ENCODE measurements around the gene GATB.
A peak's percentile ranks its signal among the peaks of the same experiment; 100 is the strongest.

GATB gene

GRCh38 chr4:151649479-151649878 is 111.3 kb downstream of the GATB start:
- DNase-seq (ENCODE audit: low read depth): peak; percentile 19

GRCh38 chr4:151646322-151646721 is 114.5 kb downstream of the GATB start:
- DNase-seq (ENCODE audit: low read depth): no peak

GRCh38 chr4:151644622-151645021 is 116.2 kb downstream of the GATB start:
- peak; percentile 17 for DNase-seq (ENCODE audit: low read depth)

- DNase-seq (ENCODE audit: low read depth): no peak
Observed at GRCh38 chr4:151643564-151643963, 117.2 kb downstream of the GATB start.

- DNase-seq (ENCODE audit: low read depth): no peak
Observed at GRCh38 chr4:151641983-151642382, 118.8 kb downstream of the GATB start.

GRCh38 chr4:151641167-151641566 is 119.6 kb downstream of the GATB start:
- DNase-seq (ENCODE audit: low read depth): peak; percentile 66

GRCh38 chr4:151640381-151640780 is 120.4 kb downstream of the GATB start:
- DNase-seq (ENCODE audit: low read depth): no peak

GRCh38 chr4:151638295-151638858 is 122.4 kb downstream of the GATB start:
- DNase-seq (ENCODE audit: low read depth): no peak

GRCh38 chr4:151631349-151631748 is 129.5 kb downstream of the GATB start:
- DNase-seq (ENCODE audit: low read depth): no peak

GRCh38 chr4:151629097-151629783 is 131.6 kb downstream of the GATB start:
- peak; percentile 15 for DNase-seq (ENCODE audit: low read depth)

- DNase-seq (ENCODE audit: low read depth): no peak
Observed at GRCh38 chr4:151628001-151628608, 132.7 kb downstream of the GATB start.

- DNase-seq (ENCODE audit: low read depth): peak; percentile 52
Observed at GRCh38 chr4:151627491-151627890, 133.3 kb downstream of the GATB start.

- no peak for DNase-seq (ENCODE audit: low read depth)
Observed at GRCh38 chr4:151626751-151627150, 134.1 kb downstream of the GATB start.

GRCh38 chr4:151626228-151626627 is 134.6 kb downstream of the GATB start:
- DNase-seq (ENCODE audit: low read depth): no peak

- peak; percentile 42 for DNase-seq (ENCODE audit: low read depth)
Observed at GRCh38 chr4:151624626-151625565, 135.9 kb downstream of the GATB start.
